Spleen (tissue), 7 donors: ENCODE data around the gene FGF23.

Experiments used
- POLR2AphosphoS5 ChIP-seq, 3 donors: sonication (generic); formaldehyde crosslinking; IDR thresholded peaks; one replicate each; pipeline ENCODE4 v1.5.1; 2017; ENCODE audit warnings: antibody characterized with exemption in 3 of 3
- TF ChIP-seq, protein P1 (sequence below), 11 experiments: fragments of 200-600 bp in 7 of 11; fragments of 450-650 bp in 4 of 11; sonication (generic) in 4 of 11; IDR thresholded peaks in 8 of 11; conservative IDR thresholded peaks in 3 of 11; 1 replicate in 7 of 11; 2 replicates in 4 of 11; pipeline versions ENCODE4 v1.4.0 to v1.8.0; 2016 to 2021; ENCODE audit warnings: antibody characterized with exemption in 11 of 11, inconsistent platforms in 4 of 11, mild to moderate bottlenecking in 1 of 11
- donor health status: DM: no; HTN: no; CAD: no; lungs with moderate emphysema.
- donor health status: DM: no; HTN: no; CAD: no.
- donor health status: DM: no; HTN: no; CAD: no.

DNA sequence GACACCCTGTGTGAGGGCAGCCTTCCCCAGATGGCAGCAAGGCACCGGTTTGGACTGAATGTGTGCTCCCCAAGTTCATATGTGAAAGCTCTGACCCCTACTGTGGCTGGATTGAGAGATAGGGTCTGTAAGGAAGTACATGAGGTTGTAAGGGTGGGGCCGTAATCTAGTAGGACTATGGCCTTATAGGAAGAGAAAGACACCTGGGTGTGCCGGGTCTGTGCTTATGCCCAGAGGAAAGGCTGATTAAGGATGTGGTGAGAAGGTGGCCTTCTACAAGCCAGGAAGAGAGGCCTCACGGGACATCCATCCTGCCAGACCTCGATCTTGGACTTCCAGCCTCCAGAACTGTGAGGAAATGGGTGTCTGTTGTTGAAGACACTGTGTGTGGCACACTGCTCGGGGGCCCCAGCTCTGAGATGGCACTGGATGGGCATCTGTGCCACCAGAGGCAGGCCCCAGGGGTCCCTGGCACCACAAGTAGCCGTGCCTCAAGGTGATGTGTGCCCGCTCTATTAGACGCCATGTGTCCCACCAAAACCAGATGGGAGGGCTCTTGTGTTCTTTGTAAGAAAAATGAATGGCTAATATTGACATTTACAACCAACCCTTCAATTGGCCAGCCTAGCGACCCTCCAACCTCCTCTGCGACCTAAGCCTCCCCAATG, 44.1 kb upstream of the FGF23 start:
- TF ChIP-seq POLR2AphosphoS5 (IDR thresholded peaks at IDR 0.05): no peak
- TF ChIP-seq, protein P1, sequence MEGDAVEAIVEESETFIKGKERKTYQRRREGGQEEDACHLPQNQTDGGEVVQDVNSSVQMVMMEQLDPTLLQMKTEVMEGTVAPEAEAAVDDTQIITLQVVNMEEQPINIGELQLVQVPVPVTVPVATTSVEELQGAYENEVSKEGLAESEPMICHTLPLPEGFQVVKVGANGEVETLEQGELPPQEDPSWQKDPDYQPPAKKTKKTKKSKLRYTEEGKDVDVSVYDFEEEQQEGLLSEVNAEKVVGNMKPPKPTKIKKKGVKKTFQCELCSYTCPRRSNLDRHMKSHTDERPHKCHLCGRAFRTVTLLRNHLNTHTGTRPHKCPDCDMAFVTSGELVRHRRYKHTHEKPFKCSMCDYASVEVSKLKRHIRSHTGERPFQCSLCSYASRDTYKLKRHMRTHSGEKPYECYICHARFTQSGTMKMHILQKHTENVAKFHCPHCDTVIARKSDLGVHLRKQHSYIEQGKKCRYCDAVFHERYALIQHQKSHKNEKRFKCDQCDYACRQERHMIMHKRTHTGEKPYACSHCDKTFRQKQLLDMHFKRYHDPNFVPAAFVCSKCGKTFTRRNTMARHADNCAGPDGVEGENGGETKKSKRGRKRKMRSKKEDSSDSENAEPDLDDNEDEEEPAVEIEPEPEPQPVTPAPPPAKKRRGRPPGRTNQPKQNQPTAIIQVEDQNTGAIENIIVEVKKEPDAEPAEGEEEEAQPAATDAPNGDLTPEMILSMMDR (IDR thresholded peaks at IDR 0.05 in 8 of 11, conservative IDR thresholded peaks at IDR 0.05 in 3 of 11): no peak
